NK-92 (cell line): Measurements from ENCODE around the gene CAMTA1.
"Not testable (repeated sequence)": the region's sequence is repeated elsewhere in the genome, so short reads cannot be mapped to it uniquely, and the experiment has no call there.

Experiments used
- DNase-seq: peaks from one replicate; lab custom pipeline; 2025; ENCODE audit not compliant: unreplicated experiment; lab: John Stamatoyannopoulos, UW

The CAMTA1 gene

DNA sequence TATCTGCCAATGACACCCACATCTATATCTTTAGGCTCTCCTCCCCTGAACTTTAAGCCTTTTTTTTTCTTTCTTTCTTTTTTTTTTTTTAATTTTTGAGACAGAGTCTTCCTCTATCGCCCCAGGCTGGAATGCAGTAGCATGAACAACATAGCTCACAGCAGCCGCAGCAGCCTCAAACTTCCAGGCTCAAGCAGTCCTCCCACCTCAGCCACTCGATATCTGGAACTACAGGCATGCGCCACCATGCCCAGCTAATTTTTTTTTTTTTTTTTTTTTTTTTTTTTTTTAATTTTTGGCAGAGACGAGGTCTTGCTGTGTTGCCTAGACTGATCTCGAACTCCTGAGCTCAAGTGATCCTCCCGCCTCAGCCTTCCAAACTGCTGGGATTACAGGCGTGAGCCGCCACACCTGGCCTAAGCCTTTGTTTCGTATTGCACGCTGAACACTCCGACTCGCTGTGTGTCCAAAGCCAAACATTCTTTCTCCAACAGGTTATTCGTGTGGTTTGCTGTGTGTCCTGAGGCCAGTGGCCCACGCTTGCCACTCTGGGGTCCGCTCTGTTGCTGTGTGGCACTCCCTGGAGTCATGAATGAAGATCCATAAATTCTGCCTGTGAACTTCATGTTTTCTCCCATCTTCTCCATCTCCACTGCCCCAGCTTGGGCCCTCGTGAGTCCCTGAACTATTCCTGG lies 119.4 kb downstream of the CAMTA1 start:
- DNase-seq, result no peak

DNA sequence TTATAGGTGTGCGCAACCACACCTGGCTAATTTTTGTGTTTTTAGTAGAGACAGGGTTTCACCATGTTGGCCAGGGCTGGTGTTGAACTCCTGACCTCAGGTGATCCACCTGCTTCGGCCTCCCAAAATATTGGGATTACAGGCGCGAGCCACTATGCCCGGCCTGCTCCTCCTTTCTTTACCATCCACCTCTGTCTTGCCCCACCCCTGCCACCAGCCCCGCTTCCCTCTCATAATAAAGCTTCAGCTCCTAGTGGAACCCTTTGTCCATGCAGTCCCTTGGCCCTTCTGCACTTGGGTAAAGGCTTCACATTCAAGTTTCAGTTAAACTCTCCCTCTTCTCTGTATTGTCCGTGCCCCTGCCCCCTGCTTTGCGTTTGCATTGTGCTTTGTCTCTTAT lies 120.1 kb downstream of the CAMTA1 start:
- DNase-seq, result no peak

DNA sequence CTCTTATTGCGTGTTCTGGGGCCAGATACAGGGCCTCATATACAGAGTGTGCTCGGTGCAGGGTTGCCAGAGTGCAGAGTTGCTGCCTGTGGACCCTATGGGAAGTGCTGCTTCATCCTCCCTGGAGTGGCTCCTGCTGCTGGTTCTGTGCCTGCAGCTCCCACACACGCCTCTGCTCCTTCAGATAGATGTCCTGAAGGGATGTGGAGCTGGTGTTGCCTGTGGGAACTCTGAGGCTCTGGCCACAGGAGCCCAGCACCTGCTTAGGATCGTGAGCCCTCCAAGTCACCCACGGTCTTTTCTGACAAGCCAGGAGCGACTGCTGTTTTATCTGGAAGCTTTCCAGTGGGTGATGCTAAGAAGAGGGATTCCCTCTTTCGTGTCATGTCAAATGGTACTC lies 120.5 kb downstream of the CAMTA1 start:
- no peak for DNase-seq

DNA sequence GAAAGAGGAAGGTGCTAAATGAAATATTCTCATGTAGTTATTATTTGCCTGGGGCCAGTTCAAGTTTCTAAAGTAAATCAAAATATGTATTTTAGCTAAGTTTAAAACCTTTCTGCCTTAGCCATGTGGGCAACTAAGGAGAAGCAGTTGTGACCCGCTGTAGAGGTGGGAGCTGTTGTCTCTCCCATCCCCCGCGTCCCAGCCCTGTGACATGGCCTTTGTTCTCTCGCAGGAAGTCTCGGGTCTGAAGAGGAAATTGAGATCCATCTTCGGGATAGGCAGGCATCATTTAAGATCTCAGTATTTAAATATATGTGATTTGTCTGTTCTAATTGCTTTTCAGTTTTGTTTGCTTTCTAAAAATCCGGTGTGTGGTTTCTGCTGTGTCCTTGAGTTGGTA lies 121.5 kb downstream of the CAMTA1 start:
- DNase-seq, result no peak

DNA sequence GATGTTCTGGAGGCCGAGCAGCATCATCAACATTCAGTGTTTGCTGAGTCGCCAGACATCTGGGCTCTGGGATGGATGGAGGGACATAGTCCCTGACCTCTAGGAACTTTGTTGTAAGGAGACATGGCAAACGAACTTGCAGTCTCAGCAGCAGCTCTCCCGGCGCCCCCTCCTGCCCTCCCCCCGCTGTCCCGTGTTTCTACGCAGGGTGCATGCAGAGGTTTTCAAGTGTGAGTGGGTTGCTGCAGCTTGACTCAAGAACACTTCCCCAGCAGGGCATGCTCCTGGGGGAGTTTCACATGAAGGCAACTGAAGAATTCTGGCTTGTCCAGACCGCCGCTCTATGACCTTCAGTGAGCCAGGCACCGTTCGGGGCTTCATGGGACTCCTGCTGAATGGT lies 121.9 kb downstream of the CAMTA1 start:
- DNase-seq, result no peak

DNA sequence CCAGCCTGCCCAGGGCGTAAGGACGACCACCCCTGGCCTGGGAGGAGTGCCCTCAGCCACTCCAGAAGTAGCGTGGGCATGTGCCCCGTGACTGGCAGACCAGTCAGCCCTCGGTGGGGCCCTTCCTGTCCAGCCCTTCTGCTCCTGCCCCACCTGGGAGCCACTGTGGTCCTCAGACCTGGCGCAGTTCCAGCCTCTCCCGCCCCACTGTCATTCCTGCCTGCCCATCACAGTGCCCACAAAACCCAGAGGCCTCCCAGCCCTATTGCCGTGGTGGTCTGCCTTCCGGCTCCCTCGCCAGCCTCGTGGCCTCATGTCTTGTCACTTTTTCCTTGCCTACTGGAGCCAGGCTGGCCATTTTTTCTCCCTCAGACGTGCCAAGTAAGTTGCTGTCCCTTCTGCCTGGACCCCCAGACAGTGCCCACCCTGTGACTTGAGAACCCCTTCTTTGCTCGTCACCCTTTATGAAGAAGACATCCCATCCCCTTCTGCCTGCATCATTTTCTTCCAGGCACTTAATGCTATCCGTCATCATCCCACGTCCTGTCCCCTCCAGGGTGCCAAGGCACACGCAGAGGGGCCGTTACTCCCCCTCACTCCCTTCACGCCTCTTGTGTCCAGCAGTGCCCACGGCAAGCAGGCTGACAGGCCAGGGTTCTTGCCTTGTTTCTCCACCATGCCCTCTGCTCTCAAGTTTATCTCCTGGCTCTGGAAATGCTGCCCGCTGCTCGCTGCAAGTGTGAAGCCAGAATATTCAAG lies 122.6 kb downstream of the CAMTA1 start:
- no peak for DNase-seq

DNA sequence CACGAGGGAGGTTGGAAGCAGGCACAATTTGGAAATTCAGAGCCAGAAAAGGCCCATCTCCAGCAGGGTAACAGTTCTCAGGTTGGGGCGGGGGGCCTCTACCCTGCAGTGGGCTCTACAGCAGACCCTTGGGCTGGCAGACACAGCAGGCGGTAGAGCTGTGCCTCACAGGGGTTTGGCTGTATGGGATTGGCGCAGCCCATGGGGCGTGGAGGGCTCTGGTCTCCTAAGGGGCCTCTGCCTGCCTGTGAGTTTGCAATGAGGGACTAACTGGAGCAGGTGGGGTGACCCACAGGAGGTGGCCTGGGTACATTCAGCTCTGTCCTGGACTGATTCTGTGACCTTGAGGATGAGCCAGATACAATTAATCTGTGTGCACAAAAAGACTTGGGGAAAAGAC lies 124.1 kb downstream of the CAMTA1 start:
- DNase-seq, result no peak

DNA sequence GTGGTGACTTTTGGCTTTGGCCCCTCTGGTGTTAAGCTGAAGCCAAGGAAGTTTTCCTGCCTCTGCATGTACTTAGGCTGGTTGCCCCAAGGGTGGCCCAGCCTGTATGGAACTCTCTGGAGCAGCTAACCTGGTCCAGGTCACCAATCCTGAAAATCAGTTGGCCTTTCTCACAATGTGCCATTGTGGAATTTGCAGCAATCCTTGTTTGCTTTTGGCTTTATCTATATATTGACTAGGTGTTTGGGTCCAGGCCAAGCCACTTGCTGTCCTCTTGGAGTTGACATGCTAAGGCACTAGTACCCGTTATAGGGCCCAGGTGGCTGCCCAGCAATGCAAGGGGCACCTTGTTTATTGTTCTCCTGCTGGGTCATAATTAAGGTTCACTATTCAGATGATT lies 124.6 kb downstream of the CAMTA1 start:
- no peak for DNase-seq

DNA sequence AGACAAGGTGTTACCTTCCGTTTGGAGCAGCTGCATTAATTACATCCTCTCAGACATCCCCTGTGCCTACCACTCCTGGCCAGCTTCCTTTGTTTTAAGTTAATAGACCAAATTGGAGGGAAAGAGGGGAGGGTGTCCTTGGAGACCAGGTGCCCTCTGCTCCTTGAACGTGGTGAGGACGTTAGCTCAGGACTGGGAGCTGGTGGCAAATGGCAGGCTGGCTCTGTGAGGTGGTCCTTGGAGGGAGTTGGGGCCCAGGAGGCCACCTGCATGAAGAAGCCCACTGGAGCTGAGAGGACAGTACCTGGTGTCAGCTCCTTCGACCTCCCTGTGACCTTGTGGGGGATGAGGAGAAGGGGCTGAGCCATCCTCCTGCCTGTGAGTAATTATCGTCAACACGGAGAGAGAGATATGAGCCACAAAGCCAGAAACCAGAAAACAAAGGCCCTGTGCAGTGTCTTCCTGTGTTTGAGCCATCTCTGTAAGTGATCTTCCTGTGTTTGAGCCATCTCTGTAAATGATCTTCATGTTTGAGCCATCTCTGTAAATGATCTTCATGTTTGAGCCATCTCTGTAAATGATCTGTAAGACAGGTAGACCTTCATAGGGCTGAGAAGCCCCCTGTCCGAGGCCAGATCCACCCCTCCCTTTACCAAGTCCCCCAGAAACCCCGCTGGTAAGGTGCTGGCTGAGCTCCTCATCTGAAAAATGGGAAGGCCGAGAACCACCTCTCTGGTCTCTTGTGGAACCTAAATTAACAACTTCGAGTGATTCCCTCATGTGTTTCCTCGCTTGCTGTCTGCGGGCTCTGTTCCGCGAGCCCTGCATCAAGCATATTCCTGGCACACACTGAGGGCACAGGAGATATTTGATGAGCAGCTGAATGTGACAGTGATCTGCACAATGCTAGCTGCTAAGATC lies 126.0 kb downstream of the CAMTA1 start:
- no peak for DNase-seq

DNA sequence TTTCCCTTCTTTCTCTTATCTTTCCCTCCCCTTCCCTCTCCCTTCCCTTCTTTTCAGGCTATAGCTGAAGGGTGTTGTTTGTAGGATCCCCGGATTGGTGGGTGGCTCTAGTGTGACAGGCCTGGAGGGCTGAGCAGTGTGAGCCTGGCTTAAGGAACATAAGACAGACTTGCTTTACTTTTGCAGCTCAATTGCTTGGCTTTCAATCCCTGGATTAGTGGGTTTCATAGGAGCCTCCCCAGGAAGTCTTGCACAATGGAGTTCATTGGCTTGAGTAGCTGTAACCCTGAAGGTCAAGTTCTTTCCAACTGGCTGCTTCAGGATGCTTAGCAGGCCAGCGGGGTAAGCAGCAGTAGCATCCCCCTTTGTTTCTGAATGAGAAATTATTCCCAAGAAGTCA lies 126.7 kb downstream of the CAMTA1 start:
- no peak for DNase-seq

DNA sequence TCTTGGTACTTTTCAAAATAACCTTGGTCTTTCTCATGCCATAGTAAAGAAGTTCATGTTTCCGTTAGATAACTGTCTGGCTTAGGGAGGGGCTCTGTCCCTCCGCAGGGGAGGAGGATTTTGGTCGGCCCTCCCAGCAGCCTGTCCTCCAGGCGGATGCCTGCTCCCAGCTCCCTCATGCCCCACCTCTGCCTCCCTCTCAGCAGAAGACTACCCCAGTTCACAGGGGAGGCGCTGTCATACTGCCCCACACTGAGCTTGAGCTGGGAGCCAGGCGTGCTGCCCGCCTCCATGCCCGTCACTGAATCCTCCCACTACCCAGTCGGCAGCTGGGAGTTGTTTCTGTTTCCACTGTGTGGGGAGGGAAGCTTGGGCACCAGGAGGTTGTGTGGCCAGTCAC lies 127.3 kb downstream of the CAMTA1 start:
- DNase-seq, result no peak

DNA sequence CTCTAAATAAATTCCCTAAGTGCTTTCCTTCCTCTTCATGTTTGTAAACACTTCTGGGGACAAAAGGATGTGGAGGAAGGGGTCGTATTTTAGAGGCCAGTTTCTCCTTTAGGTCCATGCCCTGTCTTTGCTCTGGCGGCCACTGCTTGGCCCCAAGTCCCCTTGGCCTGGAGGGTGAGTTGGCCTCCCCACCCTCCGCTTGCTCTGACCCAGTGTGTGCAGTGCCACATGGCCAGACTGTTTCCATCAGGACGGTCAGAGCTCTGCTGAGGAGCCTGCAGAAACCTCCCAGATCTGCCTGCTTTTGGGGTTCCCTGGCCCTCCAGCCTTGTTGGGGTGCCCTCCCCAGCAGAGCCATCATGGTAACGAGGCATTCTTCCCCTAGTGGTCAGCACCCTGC lies 127.8 kb downstream of the CAMTA1 start:
- DNase-seq, result no peak

DNA sequence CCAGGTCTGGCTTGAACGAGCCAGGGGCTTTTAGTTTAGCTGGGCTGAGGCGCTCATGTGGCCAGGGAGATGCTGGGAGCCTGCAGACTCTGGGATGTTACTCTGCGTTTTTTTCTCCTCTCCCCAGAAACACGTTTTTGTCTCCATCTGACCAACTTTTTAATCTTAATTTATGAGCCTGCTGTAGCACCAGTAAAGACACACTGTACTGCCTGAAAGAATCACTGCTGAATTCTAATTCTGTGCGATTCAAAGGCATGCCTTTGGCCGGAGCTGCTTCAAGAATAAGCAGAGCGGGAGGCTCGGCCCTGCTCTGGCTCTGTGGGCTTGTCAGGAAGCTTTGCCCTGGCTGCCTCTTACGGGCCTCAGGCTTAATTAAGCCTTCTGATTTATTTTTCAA lies 129.5 kb downstream of the CAMTA1 start:
- no peak for DNase-seq

DNA sequence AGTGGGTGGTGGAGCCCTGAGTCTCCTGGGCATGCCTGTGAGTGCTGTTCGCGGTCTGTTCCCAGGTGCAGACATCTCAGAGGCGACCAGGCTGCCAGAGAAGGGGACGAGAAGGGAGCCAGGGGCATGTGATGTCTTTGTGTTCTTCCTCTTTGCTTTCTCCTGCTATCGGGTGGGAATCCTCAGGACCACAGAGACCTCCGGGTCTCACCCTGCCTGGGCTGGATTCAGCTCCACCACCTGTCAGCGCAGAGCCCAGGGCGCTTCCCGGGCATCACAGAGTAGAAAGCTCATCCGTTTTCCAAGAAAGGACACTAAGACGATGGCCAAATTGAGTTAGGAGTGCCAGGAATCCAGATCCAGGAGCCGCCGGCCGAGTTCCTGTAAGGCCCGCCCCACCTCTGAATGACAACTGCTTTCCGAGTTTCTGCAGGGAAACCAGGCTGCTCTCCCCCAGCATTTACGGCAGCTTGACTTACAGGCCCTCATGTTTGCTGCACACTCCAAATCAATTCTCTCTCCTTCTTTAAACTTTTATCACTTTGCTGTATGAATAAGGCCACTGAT lies 130.8 kb downstream of the CAMTA1 start:
- no peak for DNase-seq

DNA sequence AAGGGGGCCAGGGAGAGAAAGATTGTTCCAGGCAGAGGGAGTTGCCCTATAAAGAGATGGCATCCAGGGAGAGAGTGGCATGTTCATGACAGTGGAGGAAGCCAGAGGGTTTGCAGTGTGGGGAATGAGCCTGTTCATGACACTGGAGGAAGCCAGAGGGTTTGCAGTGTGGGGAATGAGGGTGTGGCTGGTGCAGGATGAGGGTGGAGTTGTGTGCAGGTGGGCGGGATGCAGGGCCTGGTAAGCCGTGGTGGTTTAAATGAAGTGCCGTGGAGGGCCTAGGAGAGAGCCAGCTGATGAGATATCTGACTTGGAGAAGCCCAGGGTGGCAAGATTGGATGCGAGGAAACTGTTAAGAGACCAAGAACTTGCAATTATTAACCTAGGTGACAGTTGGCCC lies 131.8 kb downstream of the CAMTA1 start:
- no peak for DNase-seq

DNA sequence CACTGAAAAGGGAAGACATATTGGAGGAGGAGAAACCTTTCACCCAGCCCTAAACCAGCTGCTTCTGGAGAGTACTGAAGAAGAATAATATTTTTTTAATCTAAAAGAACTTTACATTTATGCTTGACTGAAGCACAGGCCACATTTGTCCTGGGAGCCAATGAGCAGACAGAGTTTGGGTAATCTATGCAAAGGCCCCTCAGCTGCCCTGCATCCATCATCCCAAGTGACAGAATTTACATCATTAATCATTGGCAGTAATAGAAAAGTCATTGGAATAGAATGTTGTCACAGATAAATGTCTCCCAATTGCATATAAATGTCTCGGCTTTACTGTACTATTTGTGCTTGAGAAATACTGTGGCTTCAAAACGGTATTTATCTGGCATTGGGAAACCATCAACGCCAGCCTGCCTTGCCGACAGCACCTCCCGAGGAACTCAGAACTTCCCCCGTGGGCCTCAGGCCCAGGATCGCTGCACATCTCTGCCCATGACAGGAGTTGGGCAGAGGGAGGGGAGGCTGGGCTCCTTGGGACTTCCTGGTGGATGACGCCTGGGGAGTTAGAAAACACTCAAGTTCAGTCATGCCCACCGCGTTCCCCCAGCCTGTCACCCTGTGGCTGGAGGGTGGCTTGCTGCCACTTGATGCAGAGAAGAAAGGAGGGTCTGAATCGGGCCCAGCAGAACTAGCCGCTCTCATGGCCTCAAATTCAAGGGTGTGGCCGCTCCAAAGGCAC lies 133.1 kb downstream of the CAMTA1 start:
- DNase-seq, result no peak

DNA sequence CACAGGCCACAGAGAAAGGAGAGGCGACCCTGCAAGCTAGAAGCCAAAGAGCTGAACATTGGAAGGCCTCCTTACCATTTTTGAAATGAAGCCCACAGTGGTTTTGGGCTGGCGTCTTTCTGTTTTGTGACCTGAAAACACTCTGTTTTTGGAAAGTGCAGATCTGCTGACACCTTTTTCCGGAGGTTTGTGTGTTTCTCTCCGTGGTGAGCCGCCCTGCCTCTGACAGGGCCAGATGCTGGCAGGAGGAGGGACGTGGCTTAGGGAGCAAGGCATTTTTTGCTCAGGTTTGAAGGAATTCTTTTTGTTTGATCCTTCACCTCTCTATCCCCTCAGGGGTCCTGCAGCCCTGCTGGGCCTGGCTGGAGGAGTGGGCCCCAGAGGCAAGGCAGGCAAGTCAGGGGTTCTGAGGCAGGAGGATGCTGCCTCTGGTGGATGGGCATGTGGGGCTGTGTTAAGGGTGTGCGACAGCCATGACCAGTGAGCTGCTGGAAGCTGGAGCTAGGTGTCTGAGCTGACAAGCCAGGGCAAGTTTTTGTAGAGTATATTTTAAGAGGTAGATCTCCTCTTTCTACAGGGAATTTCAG lies 133.8 kb downstream of the CAMTA1 start:
- DNase-seq, result no peak

DNA sequence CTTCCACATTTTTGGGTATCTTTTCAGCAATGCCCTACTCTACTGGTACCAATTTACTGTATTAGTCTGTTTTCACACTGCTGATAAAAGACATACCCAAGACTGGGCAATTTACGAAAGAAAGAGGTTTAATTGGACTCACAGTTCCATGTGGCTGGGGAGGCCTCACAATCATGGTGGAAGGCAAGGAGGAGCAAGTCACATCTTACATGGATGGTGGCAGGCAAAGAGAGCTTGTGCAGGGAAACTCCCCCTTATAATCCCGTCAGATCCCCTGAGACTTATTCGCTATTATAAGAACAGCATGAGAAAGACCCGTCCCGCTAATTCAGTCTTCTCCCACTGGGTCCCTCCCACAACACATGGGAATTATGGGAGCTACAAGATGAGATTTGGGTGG lies 136.3 kb downstream of the CAMTA1 start:
- DNase-seq, result not testable (repeated sequence)

DNA sequence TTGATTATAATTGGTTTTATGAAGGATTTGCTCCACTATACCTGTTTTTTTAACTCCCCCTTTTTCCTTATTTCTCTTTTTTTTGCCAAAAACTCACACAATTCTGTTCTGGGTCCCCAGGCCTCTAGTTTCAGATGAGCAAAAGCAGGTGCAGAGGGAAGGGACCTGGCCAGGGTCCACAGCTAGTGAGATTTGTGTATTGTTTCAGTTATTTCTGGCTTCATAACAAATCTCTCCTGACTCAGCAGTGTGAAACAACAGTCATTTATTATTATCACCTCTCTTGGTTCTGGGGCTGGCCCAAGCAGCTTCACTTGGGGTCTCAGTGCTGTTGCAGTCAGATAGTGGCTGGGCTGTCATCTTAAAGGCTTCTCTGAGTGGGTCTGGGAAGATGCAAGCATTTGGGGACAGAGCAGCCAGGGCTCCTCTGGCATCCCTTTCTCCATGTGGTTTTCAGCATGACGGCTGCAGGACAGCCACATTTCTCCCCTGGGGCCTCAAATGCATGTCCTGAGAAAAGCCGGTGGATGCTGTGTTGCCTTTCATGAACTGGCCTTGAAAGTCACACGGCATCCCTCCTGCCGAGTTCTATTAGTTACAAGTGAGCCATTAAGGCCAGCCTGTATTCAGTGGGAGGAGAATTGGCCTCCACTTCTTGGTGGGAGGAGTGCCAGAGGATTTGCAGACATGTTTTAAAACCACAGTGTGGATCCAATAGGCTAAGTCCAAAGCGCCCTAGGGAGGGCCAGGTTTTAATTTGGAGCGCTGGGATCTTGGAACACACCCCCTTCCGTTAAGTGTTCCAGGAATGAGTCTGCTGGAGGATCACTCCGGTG lies 137.1 kb downstream of the CAMTA1 start:
- no peak for DNase-seq
